Neural crest cell (in vitro differentiated cells): ENCODE data around the gene CPNE5. TPM values are rescaled to one million over a fixed set of nuclear protein-coding genes. Genes with fewer than 3 reads are reported as not detected.
A peak's percentile ranks its signal among the peaks of the same experiment; 100 is the strongest.

Source experiments
- DNase-seq: peaks from one replicate; pipeline ENCODE4 v3.0.0; 2021; ENCODE audit warnings: low read depth, mixed read lengths, low spot score
- H3K27ac Mint-ChIP-seq: one replicate; pipeline ENCODE4 v1.8.0; 2021; ENCODE audit warnings: mild to moderate bottlenecking, mixed read lengths; ENCODE audit not compliant: unreplicated experiment
- H3K27me3 Mint-ChIP-seq: 2 replicates; pipeline ENCODE4 v1.8.0; 2021; ENCODE audit warnings: low read depth, mild to moderate bottlenecking, mixed read lengths
- H3K36me3 Mint-ChIP-seq: 2 replicates; pipeline ENCODE4 v1.8.0; 2021; ENCODE audit warnings: low read depth, mild to moderate bottlenecking, mixed read lengths
- H3K4me1 Mint-ChIP-seq: 2 replicates; pipeline ENCODE4 v1.8.0; 2021; ENCODE audit warnings: mixed read lengths
- H3K4me3 Mint-ChIP-seq: one replicate; pipeline ENCODE4 v1.8.0; 2021; ENCODE audit warnings: mild to moderate bottlenecking, mixed read lengths
- H3K9me3 Mint-ChIP-seq: 2 replicates; pipeline ENCODE4 v1.8.0; 2021; ENCODE audit warnings: mixed read lengths
- CTCF ChIP-seq: fragments of 200-600 bp; sonication (generic); conservative IDR thresholded peaks from 2 replicates; pipeline ENCODE4 v1.5.0; 2021; ENCODE audit warnings: antibody characterized with exemption, mild to moderate bottlenecking
- total RNA-seq: library from RNA; stranded (reverse); gene quantifications from 2 replicates; pipeline ENCODE4 v1.2.1, GENCODE V29; 2021

CPNE5 gene
- total RNA-seq, 1 donor from 2014 or later, result 0.54 TPM

- H3K27ac Mint-ChIP-seq, result no peak overlapping the region
- no peak for DNase-seq
Measured at GRCh38 chr6:36779227-36779626, 60.0 kb downstream of the CPNE5 start.

GRCh38 chr6:36777801-36778200 is 61.4 kb downstream of the CPNE5 start:
- H3K4me1 Mint-ChIP-seq, result peaks cover 32% of the 10 kb centered on the region
- TF ChIP-seq CTCF, result no peak
- H3K36me3 Mint-ChIP-seq, result no peaks in the 10 kb centered on the region
- no peak for DNase-seq
- no peak overlapping the region for H3K4me3 Mint-ChIP-seq
- peak overlapping the region; percentile 87 for H3K27ac Mint-ChIP-seq
- no peaks in the 10 kb centered on the region for H3K27me3 Mint-ChIP-seq
- no peaks in the 10 kb centered on the region for H3K9me3 Mint-ChIP-seq

More at GRCh38 chr6:36779227-36779626, 60.0 kb downstream of the CPNE5 start:
- Mint-ChIP-seq H3K36me3 (no peaks in the 10 kb centered on the region), H3K4me3 (no peak overlapping the region), H3K9me3 (no peaks in the 10 kb centered on the region), H3K27me3 (no peaks in the 10 kb centered on the region), H3K4me1 (peaks cover 35% of the 10 kb centered on the region)
- TF ChIP-seq CTCF, result no peak

DNA sequence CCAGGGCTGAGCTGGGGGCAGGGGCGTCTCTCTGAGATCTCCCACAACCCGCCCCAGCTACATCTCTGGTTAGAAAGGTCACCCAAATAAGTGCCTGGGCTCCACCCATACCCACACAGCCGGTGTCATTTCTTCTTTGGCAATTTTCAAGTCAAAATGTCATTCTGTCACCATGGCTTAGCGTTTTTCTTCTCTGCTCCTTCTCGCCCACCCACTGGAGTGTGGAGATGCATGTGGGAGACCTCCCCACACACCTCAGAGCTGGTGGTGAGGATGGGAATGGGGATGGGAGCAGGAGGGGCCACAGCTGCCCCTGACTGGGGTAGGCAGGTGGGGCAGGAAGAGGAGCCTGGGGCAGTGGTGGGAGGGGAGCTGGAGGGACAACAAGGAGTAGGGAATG is 63.1 kb downstream of the CPNE5 start:
- H3K4me3 Mint-ChIP-seq, result no peak overlapping the region
- no peaks in the 10 kb centered on the region for H3K36me3 Mint-ChIP-seq
- DNase-seq, result no peak
- no peaks in the 10 kb centered on the region for H3K27me3 Mint-ChIP-seq
- H3K9me3 Mint-ChIP-seq, result no peaks in the 10 kb centered on the region
- no peak overlapping the region for H3K27ac Mint-ChIP-seq
- peaks cover 43% of the 10 kb centered on the region for H3K4me1 Mint-ChIP-seq
- TF ChIP-seq CTCF, result no peak

GRCh38 chr6:36774331-36774730 is 64.9 kb downstream of the CPNE5 start:
- H3K9me3 Mint-ChIP-seq, result no peaks in the 10 kb centered on the region
- no peak for DNase-seq
- H3K36me3 Mint-ChIP-seq, result no peaks in the 10 kb centered on the region
- no peaks in the 10 kb centered on the region for H3K27me3 Mint-ChIP-seq
- H3K27ac Mint-ChIP-seq, result no peak overlapping the region
- TF ChIP-seq CTCF, result no peak
- H3K4me3 Mint-ChIP-seq, result no peak overlapping the region
- H3K4me1 Mint-ChIP-seq, result peaks cover 51% of the 10 kb centered on the region

DNA sequence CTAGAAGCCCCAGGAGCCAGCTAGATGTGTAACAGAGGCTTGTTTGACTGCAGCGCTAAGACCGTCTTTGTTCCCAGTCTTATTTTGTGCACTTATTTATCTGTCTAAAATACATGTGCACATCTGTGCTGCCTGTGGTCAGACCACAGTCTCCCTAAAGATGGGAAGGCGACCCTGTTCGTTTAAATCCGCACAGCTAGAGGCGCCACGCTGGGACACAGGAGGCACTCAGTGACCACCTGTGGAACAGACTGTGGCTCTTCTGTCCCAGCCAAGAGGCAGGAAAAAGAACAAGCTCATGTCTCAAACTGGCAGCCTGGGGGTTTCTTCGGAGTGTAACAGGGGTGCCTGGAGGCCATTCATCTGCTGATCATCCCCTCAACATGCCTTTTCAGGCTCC is 66.8 kb downstream of the CPNE5 start:
- no peak overlapping the region for H3K4me3 Mint-ChIP-seq

More for the DNA sequence above, 66.8 kb downstream of the CPNE5 start:
- peak overlapping the region; percentile 70 for H3K27ac Mint-ChIP-seq
- H3K4me1 Mint-ChIP-seq, result peaks cover 53% of the 10 kb centered on the region
- no peaks in the 10 kb centered on the region for H3K9me3 Mint-ChIP-seq
- no peaks in the 10 kb centered on the region for H3K27me3 Mint-ChIP-seq
- no peaks in the 10 kb centered on the region for H3K36me3 Mint-ChIP-seq
- DNase-seq, result no peak
- no peak for TF ChIP-seq CTCF
